SK-N-SH (cell line): ENCODE measurements around the gene ETS1.

Experiments used
- EP300 ChIP-seq, 2 experiments: IDR thresholded peaks; 2 replicates each; pipeline versions ENCODE4 v1.4.0 to v1.6.1; 2012; ENCODE audit warnings: borderline replicate concordance in 1 of 2, low read depth in 1 of 2, low read length in 1 of 2
- FOXM1 ChIP-seq: IDR thresholded peaks from 2 replicates; pipeline ENCODE4 v1.4.0; 2012; ENCODE audit warnings: low read depth, mild to moderate bottlenecking
- GATA2 ChIP-seq: sonication (generic); formaldehyde crosslinking; IDR thresholded peaks from 2 replicates; pipeline ENCODE4 v1.5.0; 2020; ENCODE audit warnings: mild to moderate bottlenecking, missing genetic modification reagents
- JUND ChIP-seq: IDR thresholded peaks from 2 replicates; pipeline ENCODE4 v1.4.0; 2012
- NRF1 ChIP-seq: IDR thresholded peaks from 2 replicates; pipeline ENCODE4 v1.6.1; 2012; ENCODE audit warnings: low read depth, mild to moderate bottlenecking, low read length
- POLR2AphosphoS5 ChIP-seq: IDR thresholded peaks from 2 replicates; pipeline ENCODE4 v1.6.1; 2012; ENCODE audit warnings: low read depth, low read length
- REST ChIP-seq: IDR thresholded peaks from 2 replicates; pipeline ENCODE4 v1.6.1; 2012; ENCODE audit warnings: mild to moderate bottlenecking, low read depth, low read length, moderate library complexity
- RFX5 ChIP-seq: IDR thresholded peaks from 2 replicates; pipeline ENCODE4 v1.6.1; 2012; ENCODE audit warnings: mild to moderate bottlenecking, improper control_type of control experiment, low read length
- SMC3 ChIP-seq: IDR thresholded peaks from 2 replicates; pipeline ENCODE4 v1.6.1; 2012; ENCODE audit warnings: low read depth, low read length, improper control_type of control experiment
- TEAD4 ChIP-seq: IDR thresholded peaks from 2 replicates; pipeline ENCODE4 v1.4.0; 2012; ENCODE audit warnings: mild to moderate bottlenecking, borderline replicate concordance; ENCODE audit not compliant: insufficient read depth
- TF ChIP-seq, protein P1 (sequence below): fragments of 200-600 bp; sonication (generic); IDR thresholded peaks from 2 replicates; pipeline ENCODE4 v1.6.1; 2017; ENCODE audit warnings: antibody characterized with exemption, mild to moderate bottlenecking, moderate library complexity
- TF ChIP-seq, protein P2 (sequence below): fragments of 150-350 bp; IDR thresholded peaks from 2 replicates; pipeline ENCODE4 v1.6.1; 2017; ENCODE audit warnings: antibody characterized with exemption, low read length, low read depth, borderline replicate concordance

GRCh38 chr11:128625746-128626145, 38.4 kb upstream of the ETS1 start:
- TF ChIP-seq, protein P1, sequence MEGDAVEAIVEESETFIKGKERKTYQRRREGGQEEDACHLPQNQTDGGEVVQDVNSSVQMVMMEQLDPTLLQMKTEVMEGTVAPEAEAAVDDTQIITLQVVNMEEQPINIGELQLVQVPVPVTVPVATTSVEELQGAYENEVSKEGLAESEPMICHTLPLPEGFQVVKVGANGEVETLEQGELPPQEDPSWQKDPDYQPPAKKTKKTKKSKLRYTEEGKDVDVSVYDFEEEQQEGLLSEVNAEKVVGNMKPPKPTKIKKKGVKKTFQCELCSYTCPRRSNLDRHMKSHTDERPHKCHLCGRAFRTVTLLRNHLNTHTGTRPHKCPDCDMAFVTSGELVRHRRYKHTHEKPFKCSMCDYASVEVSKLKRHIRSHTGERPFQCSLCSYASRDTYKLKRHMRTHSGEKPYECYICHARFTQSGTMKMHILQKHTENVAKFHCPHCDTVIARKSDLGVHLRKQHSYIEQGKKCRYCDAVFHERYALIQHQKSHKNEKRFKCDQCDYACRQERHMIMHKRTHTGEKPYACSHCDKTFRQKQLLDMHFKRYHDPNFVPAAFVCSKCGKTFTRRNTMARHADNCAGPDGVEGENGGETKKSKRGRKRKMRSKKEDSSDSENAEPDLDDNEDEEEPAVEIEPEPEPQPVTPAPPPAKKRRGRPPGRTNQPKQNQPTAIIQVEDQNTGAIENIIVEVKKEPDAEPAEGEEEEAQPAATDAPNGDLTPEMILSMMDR = no peak
- TF ChIP-seq GATA2 (CRISPR knock-in tag) (no peak), REST (no peak), FOXM1 (no peak), POLR2AphosphoS5 (no peak), SMC3 (no peak), NRF1 (no peak), TEAD4 (no peak), JUND (no peak), RFX5 (no peak), EP300 (IDR thresholded peaks at IDR 0.05; ENCODE audit: borderline replicate concordance in 1 of 2, low read depth in 1 of 2, low read length in 1 of 2) (no peak)
- TF ChIP-seq, protein P2, sequence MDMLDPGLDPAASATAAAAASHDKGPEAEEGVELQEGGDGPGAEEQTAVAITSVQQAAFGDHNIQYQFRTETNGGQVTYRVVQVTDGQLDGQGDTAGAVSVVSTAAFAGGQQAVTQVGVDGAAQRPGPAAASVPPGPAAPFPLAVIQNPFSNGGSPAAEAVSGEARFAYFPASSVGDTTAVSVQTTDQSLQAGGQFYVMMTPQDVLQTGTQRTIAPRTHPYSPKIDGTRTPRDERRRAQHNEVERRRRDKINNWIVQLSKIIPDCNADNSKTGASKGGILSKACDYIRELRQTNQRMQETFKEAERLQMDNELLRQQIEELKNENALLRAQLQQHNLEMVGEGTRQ = no peak
